Esophagus muscularis mucosa (tissue), 4 donors: ENCODE data around the gene EML6. TPM values are rescaled to one million over a fixed set of nuclear protein-coding genes. Genes with fewer than 3 reads are reported as not detected.

ENCODE experiments used
- DNase-seq: peaks from one replicate; pipeline ENCODE4 v3.0.0-alpha.2; 2017; ENCODE audit errors: extremely low spot score
- H3K27ac ChIP-seq, 4 donors: fragments of 200-600 bp; sonication (generic); replicated peaks in 1 of 4; 1 replicate in 3 of 4; 2 replicates in 1 of 4; pipeline ENCODE4 v1.5.1; 2016 to 2019; ENCODE audit warnings: mild to moderate bottlenecking in 1 of 4
- H3K27me3 ChIP-seq, 4 donors: fragments of 200-600 bp; sonication (generic); one replicate each; pipeline versions ENCODE4 v1.5.1 to v1.6.0; 2016 to 2019
- H3K36me3 ChIP-seq, 4 donors: fragments of 200-600 bp; sonication (generic); one replicate each; pipeline ENCODE4 v1.5.1; 2016 to 2019
- H3K4me1 ChIP-seq, 4 donors: fragments of 200-600 bp; sonication (generic); one replicate each; pipeline ENCODE4 v1.5.1; 2016 to 2019
- H3K4me3 ChIP-seq, 4 donors: fragments of 200-600 bp; sonication (generic); 1 replicate in 2 of 4; 2 replicates in 2 of 4; pipeline ENCODE4 v1.5.1; 2016 to 2019; ENCODE audit warnings: mild to moderate bottlenecking in 4 of 4, moderate library complexity in 1 of 4
- H3K9me3 ChIP-seq, 4 donors: fragments of 200-600 bp; sonication (generic); 1 replicate in 3 of 4; 2 replicates in 1 of 4; pipeline ENCODE4 v1.5.1; 2016 to 2019
- CTCF ChIP-seq, 3 experiments: fragments of 200-600 bp in 2 of 3; fragments of 450-650 bp in 1 of 3; sonication (generic) in 2 of 3; IDR thresholded peaks; one replicate each; pipeline ENCODE4 v1.5.1; 2017 to 2019; ENCODE audit warnings: antibody characterized with exemption in 3 of 3, mild to moderate bottlenecking in 2 of 3, moderate library complexity in 1 of 3
- EP300 ChIP-seq: sonication (generic); formaldehyde crosslinking; IDR thresholded peaks from one replicate; pipeline ENCODE4 v1.6.1; 2017; ENCODE audit warnings: antibody characterized with exemption
- POLR2A ChIP-seq: fragments of 450-650 bp; IDR thresholded peaks from one replicate; pipeline ENCODE4 v1.6.1; 2017; ENCODE audit warnings: antibody characterized with exemption, moderate library complexity, mild to moderate bottlenecking, low read depth
- POLR2AphosphoS5 ChIP-seq, 2 donors: sonication (generic); formaldehyde crosslinking; IDR thresholded peaks; one replicate each; pipeline ENCODE4 v1.6.1; 2017; ENCODE audit warnings: antibody characterized with exemption in 2 of 2
- WGBS: methylation state at CpG from one replicate; pipeline ENCODE4 v1.1.5; 2018; 5-methylcytosine and 5-hydroxymethylcytosine counted together
- intact Hi-C: fragments of 100-400 bp; cut with DNase I; formaldehyde crosslinking; loops from one replicate; pipeline ENCODE4 v1.15.1; 2023
- total RNA-seq, 4 donors: library from RNA; depleted of rRNA; stranded (reverse); fragments of >200 nt; gene quantifications; one replicate each; pipeline versions ENCODE4 v1.1.0 to v1.2.1, GENCODE V29; 2016

EML6 gene
- total RNA-seq, 4 donors from 2014 or later: 0.75 to 4.6 (median 0.89) TPM

- TF ChIP-seq POLR2AphosphoS5 (IDR thresholded peaks at IDR 0.05): no peak
- no peak for TF ChIP-seq POLR2A
- TF ChIP-seq CTCF (IDR thresholded peaks at IDR 0.05): no peak
- TF ChIP-seq EP300: no peak
- Histone ChIP-seq H3K9me3 (peaks cover 0 to 8% (median 0%) of the 10 kb centered on the region in 4 donors), H3K4me3 (no peak overlapping the region), H3K36me3 (no peaks in the 10 kb centered on the region), H3K27ac (no peak overlapping the region), H3K27me3 (no peaks in the 10 kb centered on the region), H3K4me1 (no peaks in the 10 kb centered on the region)
- intact Hi-C loops: no loop called here
- no peak for DNase-seq
- WGBS: 80% methylated on average over 1 of the region's 1 CpG
Observed at GRCh38 chr2:54805255-54805654, 81.8 kb downstream of the EML6 start.

GRCh38 chr2:54806975-54807374 is 83.5 kb downstream of the EML6 start:
- TF ChIP-seq POLR2A: no peak
- no peak for TF ChIP-seq EP300
- no peak for TF ChIP-seq POLR2AphosphoS5 (IDR thresholded peaks at IDR 0.05)
- no peak for TF ChIP-seq CTCF (IDR thresholded peaks at IDR 0.05)
- H3K4me3 ChIP-seq: no peak overlapping the region
- intact Hi-C loops: no loop called here
- H3K9me3 ChIP-seq: peaks cover 0 to 8% (median 0%) of the 10 kb centered on the region in 4 donors
- no peaks in the 10 kb centered on the region for H3K27me3 ChIP-seq
- no peak overlapping the region for H3K27ac ChIP-seq
- WGBS: 97% methylated on average over 2 of the region's 2 CpGs
- H3K36me3 ChIP-seq: no peaks in the 10 kb centered on the region
- DNase-seq: no peak
- no peaks in the 10 kb centered on the region for H3K4me1 ChIP-seq

GRCh38 chr2:54808661-54809060 is 85.2 kb downstream of the EML6 start:
- TF ChIP-seq EP300 (no peak), POLR2A (no peak), CTCF (IDR thresholded peaks at IDR 0.05) (no peak), POLR2AphosphoS5 (IDR thresholded peaks at IDR 0.05) (no peak)
- Histone ChIP-seq H3K9me3 (peaks cover 0 to 8% (median 0%) of the 10 kb centered on the region in 4 donors), H3K4me3 (no peak overlapping the region), H3K27ac (no peak overlapping the region), H3K4me1 (no peaks in the 10 kb centered on the region), H3K27me3 (no peaks in the 10 kb centered on the region), H3K36me3 (no peaks in the 10 kb centered on the region)
- WGBS: 61% methylated on average over 1 of the region's 1 CpG
- intact Hi-C loops: no loop called here
- no peak for DNase-seq

GRCh38 chr2:54809819-54810218 is 86.4 kb downstream of the EML6 start:
- Histone ChIP-seq H3K4me3 (no peak overlapping the region), H3K27ac (no peak overlapping the region), H3K27me3 (no peaks in the 10 kb centered on the region), H3K36me3 (no peaks in the 10 kb centered on the region), H3K4me1 (no peaks in the 10 kb centered on the region), H3K9me3 (peaks cover 0 to 8% (median 0%) of the 10 kb centered on the region in 4 donors)
- no peak for TF ChIP-seq POLR2AphosphoS5 (IDR thresholded peaks at IDR 0.05)
- no peak for TF ChIP-seq CTCF (IDR thresholded peaks at IDR 0.05)
- no peak for TF ChIP-seq EP300
- no peak for TF ChIP-seq POLR2A
- DNase-seq: no peak
- intact Hi-C loops: no loop called here

GRCh38 chr2:54810246-54810645 is 86.8 kb downstream of the EML6 start:
- no peak for DNase-seq
- H3K36me3 ChIP-seq: no peaks in the 10 kb centered on the region
- H3K27me3 ChIP-seq: no peaks in the 10 kb centered on the region
- H3K4me1 ChIP-seq: no peaks in the 10 kb centered on the region
- no peak overlapping the region for H3K4me3 ChIP-seq
- TF ChIP-seq POLR2A: no peak
- no peak for TF ChIP-seq POLR2AphosphoS5 (IDR thresholded peaks at IDR 0.05)
- no peak for TF ChIP-seq EP300
- no peak for TF ChIP-seq CTCF (IDR thresholded peaks at IDR 0.05)
- 83% methylated on average over 3 of the region's 3 CpGs for WGBS
- peaks cover 0 to 4% (median 0%) of the 10 kb centered on the region in 4 donors for H3K9me3 ChIP-seq
- H3K27ac ChIP-seq: no peak overlapping the region
- intact Hi-C loops: no loop called here
